ENCODE results near the gene APOBEC3F.

The APOBEC3F gene

GRCh38 chr22:39088685-39089032 is 48.0 kb downstream of the APOBEC3F start:
- Histone ChIP-seq H3K4me1 (ENCODE audit: low read depth, poor library complexity, severe bottlenecking) (peaks cover 24% of the 10 kb centered on the region), H3K79me2 (ENCODE audit: insufficient read depth, low read depth) (no peaks in the 10 kb centered on the region), H3K27me3 (ENCODE audit: insufficient read depth, low read depth) (no peaks in the 10 kb centered on the region), H4K20me1 (ENCODE audit: insufficient read depth) (no peaks in the 10 kb centered on the region), H3K27ac (no peak overlapping the region), H2AFZ (ENCODE audit: low read depth) (no peak overlapping the region), H3K4me2 (no peak overlapping the region), H3K9ac (no peak overlapping the region), H3K36me3 (ENCODE audit: insufficient read depth) (no peaks in the 10 kb centered on the region), H3K4me3 (IDR thresholded peaks at IDR 0.05; ENCODE audit: insufficient read depth, low read depth, low read length) (no peak overlapping the region)
- no peak for TF ChIP-seq CTCF (conservative IDR thresholded peaks at IDR 0.05; ENCODE audit: low read depth, low read length)

- no peaks in the 10 kb centered on the region for H4K20me1 ChIP-seq (ENCODE audit: insufficient read depth)
- no peak overlapping the region for H3K9ac ChIP-seq
- H3K4me2 ChIP-seq = no peak overlapping the region
- H3K4me3 ChIP-seq (IDR thresholded peaks at IDR 0.05; ENCODE audit: insufficient read depth, low read depth, low read length) = no peak overlapping the region
- TF ChIP-seq CTCF (conservative IDR thresholded peaks at IDR 0.05; ENCODE audit: low read depth, low read length) = no peak
- H3K4me1 ChIP-seq (ENCODE audit: low read depth, poor library complexity, severe bottlenecking) = peaks cover 26% of the 10 kb centered on the region
- no peaks in the 10 kb centered on the region for H3K27me3 ChIP-seq (ENCODE audit: insufficient read depth, low read depth)
- H3K36me3 ChIP-seq (ENCODE audit: insufficient read depth) = no peaks in the 10 kb centered on the region
- no peaks in the 10 kb centered on the region for H3K79me2 ChIP-seq (ENCODE audit: insufficient read depth, low read depth)
- no peak overlapping the region for H3K27ac ChIP-seq
- no peak overlapping the region for H2AFZ ChIP-seq (ENCODE audit: low read depth)
These were observed 49.3 kb downstream of the APOBEC3F start for GRCh38 chr22:39089928-39090327.

DNA sequence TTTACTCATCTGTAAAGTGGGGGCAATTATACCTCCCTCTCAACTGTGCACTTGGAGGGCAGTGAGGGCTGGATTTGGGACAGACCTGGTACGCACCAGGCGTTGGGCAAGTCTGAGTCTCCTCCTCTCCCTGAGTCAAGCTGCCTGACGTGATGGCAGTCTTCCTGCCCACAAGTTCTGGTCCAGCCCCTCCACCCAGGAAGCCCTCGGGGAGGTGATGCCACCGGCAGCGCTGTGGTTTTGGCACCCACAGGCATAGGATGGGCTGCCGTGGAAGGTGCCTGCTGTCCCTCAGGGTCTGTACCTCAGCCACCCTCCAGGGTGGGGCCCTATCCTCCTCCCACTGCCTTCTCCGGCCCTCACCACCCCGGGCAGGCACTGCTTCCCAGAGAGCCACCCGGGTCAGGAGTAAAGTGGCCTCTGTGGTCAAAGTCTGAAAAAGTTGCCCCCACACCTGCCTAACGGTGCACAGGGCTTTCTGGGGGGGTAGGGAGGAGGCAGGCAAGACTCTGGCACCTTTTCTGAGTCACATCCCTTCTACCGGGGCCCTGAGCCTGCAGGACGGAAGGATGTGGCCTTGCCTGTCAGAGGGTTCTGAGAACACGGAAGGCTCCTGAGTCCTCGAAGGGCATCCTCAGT is 49.9 kb downstream of the APOBEC3F start:
- no peaks in the 10 kb centered on the region for H3K79me2 ChIP-seq (ENCODE audit: insufficient read depth, low read depth)
- no peak for TF ChIP-seq CTCF (conservative IDR thresholded peaks at IDR 0.05; ENCODE audit: low read depth, low read length)
- peaks cover 26% of the 10 kb centered on the region for H3K4me1 ChIP-seq (ENCODE audit: low read depth, poor library complexity, severe bottlenecking)
- no peak overlapping the region for H3K9ac ChIP-seq
- no peaks in the 10 kb centered on the region for H3K27me3 ChIP-seq (ENCODE audit: insufficient read depth, low read depth)
- no peaks in the 10 kb centered on the region for H4K20me1 ChIP-seq (ENCODE audit: insufficient read depth)
- H3K4me2 ChIP-seq = no peak overlapping the region
- H3K36me3 ChIP-seq (ENCODE audit: insufficient read depth) = no peaks in the 10 kb centered on the region
- no peak overlapping the region for H2AFZ ChIP-seq (ENCODE audit: low read depth)
- no peak overlapping the region for H3K27ac ChIP-seq
- no peak overlapping the region for H3K4me3 ChIP-seq (IDR thresholded peaks at IDR 0.05; ENCODE audit: insufficient read depth, low read depth, low read length)

DNA sequence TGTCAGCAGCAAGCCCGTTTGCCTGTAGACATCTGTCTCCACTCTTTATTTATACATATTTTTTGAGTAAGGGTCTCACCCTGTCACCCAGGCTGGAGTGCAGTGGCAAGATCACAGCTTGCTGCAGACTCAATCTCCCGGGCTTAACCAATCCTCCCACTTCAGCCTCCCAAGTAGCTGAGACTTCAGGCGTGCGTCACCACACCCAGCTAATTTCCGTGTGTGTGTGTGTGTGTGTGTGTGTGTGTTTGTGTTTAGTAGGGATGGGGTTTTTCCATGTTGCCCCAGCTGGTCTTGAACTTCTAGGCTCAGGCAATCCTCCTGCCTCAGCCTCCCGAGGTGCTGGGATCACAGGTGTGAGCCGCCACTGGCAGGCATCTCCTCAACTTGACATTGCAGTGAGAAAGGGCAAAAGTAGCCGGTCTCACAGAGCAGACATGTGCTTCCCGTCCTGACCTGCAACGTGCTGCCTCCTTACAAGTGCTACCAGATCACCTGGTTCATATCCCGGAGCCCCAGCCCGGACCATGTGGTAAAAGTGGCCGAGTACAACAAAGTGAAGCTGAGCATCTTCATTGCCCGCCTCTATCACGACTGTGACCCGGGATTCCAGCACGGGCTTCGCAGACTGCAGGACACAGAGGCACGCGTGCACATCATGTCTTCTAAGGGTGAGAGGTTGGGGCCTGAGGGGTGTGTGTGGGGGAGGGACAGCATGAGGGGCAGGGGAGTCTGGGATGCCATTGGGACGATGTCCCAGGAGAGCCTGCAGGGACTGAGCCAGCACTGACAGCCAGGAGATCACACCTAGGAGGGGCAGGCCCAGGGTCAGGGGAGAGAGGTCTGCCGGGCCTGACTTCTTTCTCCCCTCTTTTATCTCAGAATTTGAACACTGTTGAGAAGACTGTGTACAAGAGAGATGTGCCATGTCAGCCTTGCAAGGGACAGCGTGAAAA is 50.7 kb downstream of the APOBEC3F start:
- H3K27me3 ChIP-seq (ENCODE audit: insufficient read depth, low read depth) = no peaks in the 10 kb centered on the region
- peak overlapping the region; percentile 44; the same call in 1 of the 2 replicates for H3K27ac ChIP-seq
- H3K4me3 ChIP-seq (IDR thresholded peaks at IDR 0.05; ENCODE audit: insufficient read depth, low read depth, low read length) = no peak overlapping the region
- H2AFZ ChIP-seq (ENCODE audit: low read depth) = no peak overlapping the region; the same call in 1 of the 2 replicates
- no peaks in the 10 kb centered on the region for H3K79me2 ChIP-seq (ENCODE audit: insufficient read depth, low read depth)
- no peak overlapping the region; the same call in 1 of the 2 replicates for H3K9ac ChIP-seq
- no peaks in the 10 kb centered on the region for H4K20me1 ChIP-seq (ENCODE audit: insufficient read depth)
- peaks cover 26% of the 10 kb centered on the region for H3K4me1 ChIP-seq (ENCODE audit: low read depth, poor library complexity, severe bottlenecking)
- TF ChIP-seq CTCF (conservative IDR thresholded peaks at IDR 0.05; ENCODE audit: low read depth, low read length) = no peak
- H3K36me3 ChIP-seq (ENCODE audit: insufficient read depth) = no peaks in the 10 kb centered on the region
- no peak overlapping the region; the same call in 1 of the 2 replicates for H3K4me2 ChIP-seq

Measured in KMS-11 (cell line).